Measurements from ENCODE around the gene SAG. TPM values are rescaled to one million over a fixed set of nuclear protein-coding genes. Genes with fewer than 3 reads are reported as not detected.
A peak's percentile ranks its signal among the peaks of the same experiment; 100 is the strongest.

SAG gene
- total and polyA plus RNA-seq, 8 donors, result 1.5 TPM; not detected in 7

DNA sequence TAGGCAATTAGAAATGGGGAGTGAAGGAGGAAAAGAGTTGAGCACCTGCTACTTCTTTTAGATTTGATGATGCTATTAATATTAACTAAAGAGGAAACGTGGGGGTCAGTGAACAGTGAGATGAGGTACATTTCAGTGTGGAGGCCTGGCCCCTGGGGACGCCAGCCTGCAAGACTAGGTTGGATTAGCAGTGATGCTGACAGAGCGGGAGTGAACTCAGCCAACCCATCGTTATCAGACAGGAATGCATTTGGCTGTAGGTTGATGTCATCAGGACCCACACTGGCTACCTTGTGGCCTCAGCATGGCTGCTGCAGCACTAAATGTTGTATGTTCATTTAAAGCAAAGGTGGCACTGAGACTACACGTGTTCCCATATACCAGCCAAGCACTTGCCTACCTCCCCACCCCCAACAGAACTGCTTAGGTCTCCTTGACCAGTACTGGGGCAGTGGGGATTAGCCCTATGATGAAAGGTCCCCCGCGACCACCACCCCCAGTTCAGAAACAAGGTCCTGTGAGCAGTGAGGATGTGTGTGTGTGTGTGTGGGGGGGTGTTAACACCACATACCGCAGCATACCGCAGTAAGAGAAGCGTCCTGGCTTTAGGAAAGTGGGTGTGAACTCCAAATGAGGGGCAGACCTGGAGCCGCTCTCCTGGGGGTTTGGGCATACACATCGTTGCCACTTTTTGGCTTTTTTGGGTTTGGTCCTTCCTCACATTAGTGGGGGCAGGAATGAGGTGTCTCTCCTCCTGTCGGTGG lies 72.7 kb downstream of the SAG start:
- H3K27ac ChIP-seq, result no peak overlapping the region
- 83 to 90% (median 88%) methylated on average over 13 of the region's 13 CpGs for WGBS, 5 donors
- no peak overlapping the region for H3K4me3 ChIP-seq
- peaks cover 13 to 37% (median 26%) of the 10 kb centered on the region in 4 donors for H3K4me1 ChIP-seq
- no peaks in the 10 kb centered on the region for H3K9me3 ChIP-seq
- intact Hi-C loops (cut with DNase I; ENCODE audit: low total_unique reads), result no loop called here
- TF ChIP-seq EP300 (IDR thresholded peaks at IDR 0.05), result no peak
- TF ChIP-seq POLR2AphosphoS5 (IDR thresholded peaks at IDR 0.05), result no peak
- TF ChIP-seq POLR2A (IDR thresholded peaks at IDR 0.05), result no peak
- TF ChIP-seq, protein P1, sequence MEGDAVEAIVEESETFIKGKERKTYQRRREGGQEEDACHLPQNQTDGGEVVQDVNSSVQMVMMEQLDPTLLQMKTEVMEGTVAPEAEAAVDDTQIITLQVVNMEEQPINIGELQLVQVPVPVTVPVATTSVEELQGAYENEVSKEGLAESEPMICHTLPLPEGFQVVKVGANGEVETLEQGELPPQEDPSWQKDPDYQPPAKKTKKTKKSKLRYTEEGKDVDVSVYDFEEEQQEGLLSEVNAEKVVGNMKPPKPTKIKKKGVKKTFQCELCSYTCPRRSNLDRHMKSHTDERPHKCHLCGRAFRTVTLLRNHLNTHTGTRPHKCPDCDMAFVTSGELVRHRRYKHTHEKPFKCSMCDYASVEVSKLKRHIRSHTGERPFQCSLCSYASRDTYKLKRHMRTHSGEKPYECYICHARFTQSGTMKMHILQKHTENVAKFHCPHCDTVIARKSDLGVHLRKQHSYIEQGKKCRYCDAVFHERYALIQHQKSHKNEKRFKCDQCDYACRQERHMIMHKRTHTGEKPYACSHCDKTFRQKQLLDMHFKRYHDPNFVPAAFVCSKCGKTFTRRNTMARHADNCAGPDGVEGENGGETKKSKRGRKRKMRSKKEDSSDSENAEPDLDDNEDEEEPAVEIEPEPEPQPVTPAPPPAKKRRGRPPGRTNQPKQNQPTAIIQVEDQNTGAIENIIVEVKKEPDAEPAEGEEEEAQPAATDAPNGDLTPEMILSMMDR (IDR thresholded peaks at IDR 0.05), result no peak
- no peak for DNase-seq
- H3K27me3 ChIP-seq, result no peaks in the 10 kb centered on the region
- H3K36me3 ChIP-seq, result peaks cover 0 to 15% (median 5%) of the 10 kb centered on the region in 4 donors

DNA sequence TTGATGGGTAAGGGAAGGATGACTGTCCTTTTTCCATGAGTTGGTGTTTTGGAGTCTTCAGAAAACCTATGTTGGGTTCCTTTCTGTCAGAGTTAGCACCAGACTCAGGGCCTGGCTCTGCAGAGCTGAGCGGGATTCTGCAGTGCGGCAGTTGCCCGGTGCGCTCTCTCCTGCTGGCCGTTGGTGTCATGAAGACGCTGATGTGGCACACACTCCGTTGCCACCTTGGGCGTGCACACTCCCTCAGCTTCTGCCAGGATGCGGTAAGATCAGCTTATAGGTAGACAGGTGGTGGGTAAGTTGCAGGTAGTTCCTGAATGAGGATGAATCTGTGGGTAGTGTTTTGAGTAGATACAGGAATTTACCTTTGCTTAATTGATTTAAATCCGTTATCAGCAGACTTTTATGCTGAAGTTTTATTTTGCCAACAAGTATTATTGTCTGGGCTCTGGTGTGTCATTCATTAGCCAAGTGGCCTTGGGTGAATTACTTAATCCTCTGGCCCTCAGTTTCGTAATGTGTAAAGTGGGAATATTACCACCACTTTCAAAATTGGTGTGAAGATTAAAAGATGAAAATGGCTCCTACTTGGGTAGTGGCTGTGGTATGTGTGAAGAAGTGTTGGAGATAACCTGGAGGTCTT lies 73.5 kb downstream of the SAG start:
- H3K4me3 ChIP-seq, result no peak overlapping the region
- H3K27me3 ChIP-seq, result no peaks in the 10 kb centered on the region
- no peak overlapping the region for H3K27ac ChIP-seq
- intact Hi-C loops (cut with DNase I; ENCODE audit: low total_unique reads), result no loop called here
- WGBS, 5 donors, result 86 to 91% (median 88%) methylated on average over 11 of the region's 11 CpGs
- peaks cover 15 to 45% (median 32%) of the 10 kb centered on the region in 4 donors for H3K4me1 ChIP-seq
- DNase-seq, result no peak
- no peak for TF ChIP-seq EP300 (IDR thresholded peaks at IDR 0.05)
- no peak for TF ChIP-seq POLR2AphosphoS5 (IDR thresholded peaks at IDR 0.05)
- TF ChIP-seq POLR2A (IDR thresholded peaks at IDR 0.05), result no peak
- TF ChIP-seq, protein P1 (IDR thresholded peaks at IDR 0.05), result no peak
- peaks cover 0 to 15% (median 5%) of the 10 kb centered on the region in 4 donors for H3K36me3 ChIP-seq
- no peaks in the 10 kb centered on the region for H3K9me3 ChIP-seq

DNA sequence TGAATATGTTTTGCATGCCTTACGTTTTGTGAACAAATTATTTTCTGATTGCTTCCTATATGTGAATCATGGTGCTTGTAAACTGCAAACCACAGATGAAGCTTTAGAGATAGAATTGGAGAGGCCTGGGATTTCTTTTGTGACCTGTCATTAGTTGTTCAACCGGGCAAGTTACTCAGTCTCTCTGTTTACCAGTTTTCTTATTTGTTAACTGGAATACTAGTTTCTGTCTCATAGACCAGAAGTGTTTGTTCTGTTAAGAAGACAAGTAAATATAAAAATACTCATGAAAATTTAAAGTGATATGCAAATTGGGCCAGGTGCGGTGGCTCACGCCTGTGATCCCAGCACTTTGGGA lies 74.0 kb downstream of the SAG start:
- intact Hi-C loops (cut with DNase I; ENCODE audit: low total_unique reads), result no loop called here
- TF ChIP-seq POLR2A (IDR thresholded peaks at IDR 0.05) (no peak), POLR2AphosphoS5 (IDR thresholded peaks at IDR 0.05) (no peak)
- H3K9me3 ChIP-seq, result no peaks in the 10 kb centered on the region
- no peak for DNase-seq
- H3K27ac ChIP-seq, result no peak overlapping the region
- peaks cover 0 to 14% (median 4%) of the 10 kb centered on the region in 4 donors for H3K36me3 ChIP-seq
- no peaks in the 10 kb centered on the region for H3K27me3 ChIP-seq
- 85 to 91% (median 88%) methylated on average over 4 of the region's 4 CpGs for WGBS, 5 donors
- no peak overlapping the region for H3K4me3 ChIP-seq
- peaks cover 20 to 50% (median 37%) of the 10 kb centered on the region in 4 donors for H3K4me1 ChIP-seq

DNA sequence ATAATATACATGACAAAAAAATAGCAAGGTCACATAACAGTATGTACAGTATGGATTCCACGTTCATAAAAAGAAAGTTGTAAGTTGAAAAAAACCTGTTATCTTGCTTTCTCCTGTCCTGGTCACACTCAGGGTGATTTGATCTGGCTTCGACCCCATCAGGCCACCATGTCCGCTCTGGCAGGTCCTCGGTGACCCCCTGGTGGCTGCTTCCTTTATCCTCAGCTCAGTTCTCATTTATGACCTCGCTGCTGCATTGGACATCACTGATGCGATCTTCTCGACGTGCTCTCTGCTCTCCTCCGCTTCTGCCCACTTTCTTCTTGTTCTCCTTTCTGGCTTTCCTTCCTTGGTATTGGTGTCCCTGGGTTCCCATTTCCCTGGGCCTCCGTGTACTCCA lies 76.4 kb downstream of the SAG start:
- no peak overlapping the region for H3K4me3 ChIP-seq
- H3K9me3 ChIP-seq, result no peaks in the 10 kb centered on the region
- intact Hi-C loops (cut with DNase I; ENCODE audit: low total_unique reads), result no loop called here
- H3K36me3 ChIP-seq, result peaks cover 0 to 6% (median 2%) of the 10 kb centered on the region in 4 donors
- H3K27me3 ChIP-seq, result no peaks in the 10 kb centered on the region
- H3K27ac ChIP-seq, result peak overlapping the region in 2 of 5 donors; percentile 84 to 92
- 73 to 82% (median 80%) methylated on average over 10 of the region's 10 CpGs for whole genome bisulfite sequencing, 5 donors
- peak in 1 of 2 donors; percentile 27 for DNase-seq
- peaks cover 37 to 73% (median 58%) of the 10 kb centered on the region in 4 donors for H3K4me1 ChIP-seq
- TF ChIP-seq, protein P1 (IDR thresholded peaks at IDR 0.05), result no peak
- TF ChIP-seq EP300 (IDR thresholded peaks at IDR 0.05) (no peak), POLR2AphosphoS5 (IDR thresholded peaks at IDR 0.05) (no peak), POLR2A (IDR thresholded peaks at IDR 0.05) (no peak)

Data from stomach (tissue), 9 donors.